H1 (cell line): ENCODE measurements around the gene ZCCHC12. TPM values are rescaled to one million over a fixed set of nuclear protein-coding genes. Genes with fewer than 3 reads are reported as not detected.

ENCODE experiments used
- CHD7 ChIP-seq: fragments of 300-600 bp; sonication (generic); IDR thresholded peaks from 2 replicates; pipeline ENCODE4 v1.7.1; 2012; ENCODE audit warnings: low read length, moderate library complexity, mild to moderate bottlenecking, inconsistent platforms; ENCODE audit not compliant: insufficient replicate concordance
- KDM4A ChIP-seq: IDR thresholded peaks from one replicate; pipeline ENCODE4 v1.7.1; 2012; ENCODE audit warnings: low read depth, mild to moderate bottlenecking, moderate library complexity, low read length, inconsistent platforms; ENCODE audit not compliant: severe bottlenecking
- PHF8 ChIP-seq: fragments of 200-600 bp; sonication (generic); conservative IDR thresholded peaks from 2 replicates; pipeline ENCODE4 v1.7.1; 2012; ENCODE audit warnings: low read depth, mild to moderate bottlenecking, inconsistent platforms, low read length, moderate library complexity
- SIRT6 ChIP-seq: IDR thresholded peaks from one replicate; pipeline ENCODE4 v1.7.1; 2012; ENCODE audit warnings: low read length, inconsistent platforms
- SIX5 ChIP-seq: IDR thresholded peaks from 2 replicates; pipeline ENCODE4 v1.6.1; 2011; ENCODE audit warnings: mild to moderate bottlenecking, low read depth, low read length
- SP4 ChIP-seq: IDR thresholded peaks from 2 replicates; pipeline ENCODE4 v1.6.1; 2012; ENCODE audit warnings: low read length, inconsistent platforms
- SRF ChIP-seq: IDR thresholded peaks from 2 replicates; pipeline ENCODE4 v1.6.1; 2011; ENCODE audit warnings: mild to moderate bottlenecking, low read depth, low read length, moderate library complexity
- SUZ12 ChIP-seq: fragments of 200-600 bp; sonication (generic); IDR thresholded peaks from 2 replicates; pipeline ENCODE4 v1.6.1; 2012; ENCODE audit warnings: mild to moderate bottlenecking, inconsistent platforms, low read length, moderate library complexity, mixed read lengths
- polyA plus RNA-seq, 7 experiments: library from polyadenylated mRNA; depleted of rRNA in 3 of 7; stranded (reverse) in 5 of 7; unstranded in 2 of 7; fragments of >200 nt in 5 of 7; fragments of 200-250 nt in 2 of 7; gene quantifications; 1 replicate in 5 of 7; 2 replicates in 1 of 7; 4 replicates in 1 of 7; pipeline versions ENCODE4 v1.2.1 to v1.2.3, GENCODE V29; 2011 to 2013; ENCODE audit warnings: missing spikeins in 2 of 7, mixed read lengths in 2 of 7
- total RNA-seq: library from RNA; stranded (reverse); fragmentation: NEBNext Ultra II Directional; extraction: Animal tissue kit (Norgen Biotek cat#: 25700); gene quantifications from 2 replicates; pipeline ENCODE4 v1.2.1, GENCODE V29; 2021

Gene ZCCHC12
- total and polyA plus RNA-seq, 2 of the 8 experiments (the other 6 are each of a cell fraction or from before 2014, with no cell fraction given) = 0.76 to 1.3 TPM

GRCh38 chrX:118862979-118863378 lies 39.4 kb downstream of the ZCCHC12 start (continued):
- TF ChIP-seq CHD7 (no peak), SUZ12 (no peak), PHF8 (no peak), SRF (no peak), KDM4A (no peak), SIX5 (no peak), SP4 (no peak), SIRT6 (no peak)
